Stimulated activated CD8-positive, alpha-beta memory T cell treated with anti-CD3 and anti-CD28 coated beads, Interleukin-15, amount 100 ng/mL, for 48 hours (primary cell): ENCODE results near the gene GNPNAT1.
"Not testable (repeated sequence)": the region's sequence is repeated elsewhere in the genome, so short reads cannot be mapped to it uniquely, and the experiment has no call there.

Experiments used
- DNase-seq, 2 donors: peaks; one replicate each; pipeline ENCODE4 v3.0.0-alpha.2; 2020; ENCODE audit warnings: low read depth in 2 of 2

The GNPNAT1 gene

DNA sequence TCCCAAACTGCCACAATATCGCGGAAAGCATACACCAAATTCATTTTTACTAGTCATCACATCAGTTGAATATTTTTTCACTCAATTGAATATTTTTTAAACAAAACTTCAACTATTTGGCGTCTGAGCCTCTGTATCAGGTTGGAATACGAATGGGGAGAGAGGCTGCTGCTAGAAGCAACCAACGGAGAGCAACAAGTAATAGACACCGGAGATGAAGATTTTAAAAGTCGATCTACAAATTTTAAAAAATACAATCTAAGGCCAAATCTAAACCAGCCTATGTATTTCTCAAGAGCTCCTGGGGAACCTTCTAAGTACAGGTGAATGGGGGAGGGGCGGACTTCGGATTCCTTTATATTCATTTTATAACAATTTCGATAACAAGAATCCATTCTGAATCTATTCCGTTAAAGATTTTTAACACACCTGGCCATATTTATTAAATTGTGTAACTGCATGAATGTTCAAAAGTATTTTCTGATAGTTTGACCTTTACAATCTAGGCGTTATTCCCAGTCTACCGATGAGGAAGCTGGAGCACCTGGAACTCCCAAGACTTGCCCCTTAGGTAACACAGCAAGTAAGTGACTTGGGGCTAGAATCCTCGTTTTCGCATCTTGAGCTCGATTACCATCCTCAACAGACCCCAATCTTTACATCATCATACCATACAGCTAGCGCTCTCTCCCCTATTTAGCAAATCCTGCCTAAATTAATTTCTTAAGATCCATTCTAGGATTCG is 1.2 kb downstream of the GNPNAT1 start:
- no peak for DNase-seq

GRCh38 chr14:52789118-52789517 is 2.3 kb downstream of the GNPNAT1 start:
- DNase-seq: no peak

DNA sequence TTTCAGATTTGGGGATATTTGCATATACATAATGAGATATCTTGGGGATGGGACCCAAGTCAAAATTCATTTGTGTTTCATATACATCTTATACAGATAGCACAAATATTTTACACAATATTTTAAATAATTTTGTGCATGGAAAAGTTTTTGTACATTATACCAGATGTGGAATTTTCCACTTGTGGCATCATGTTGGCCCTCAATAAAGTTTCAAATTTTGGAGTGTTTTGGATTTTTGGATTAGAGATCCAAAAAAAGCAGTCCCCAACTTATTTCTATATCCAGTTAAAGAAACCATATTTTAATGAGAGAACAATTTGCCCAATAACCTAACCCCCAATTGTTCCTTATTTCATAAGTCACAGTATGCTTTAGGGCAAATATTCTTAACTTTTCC is 4.5 kb downstream of the GNPNAT1 start:
- DNase-seq: no peak

DNA sequence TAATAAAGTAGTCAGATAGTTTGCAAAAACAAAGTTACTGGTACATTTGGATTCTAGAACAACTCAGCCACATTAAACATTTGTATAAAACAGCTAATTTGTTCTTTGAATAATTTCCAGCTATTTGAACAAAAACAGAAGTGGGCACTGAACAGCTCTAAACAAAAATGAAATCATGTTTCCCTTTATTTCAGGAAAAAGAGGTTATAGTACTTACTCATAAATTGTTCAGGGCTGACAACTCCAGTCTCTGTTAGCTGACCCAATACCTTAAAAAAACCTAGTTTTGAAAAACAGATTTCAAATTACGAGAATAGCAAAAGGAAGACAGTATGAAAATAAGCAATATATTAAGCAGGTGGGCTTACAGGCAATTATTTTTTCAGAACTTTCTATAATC is 8.2 kb downstream of the GNPNAT1 start:
- no peak for DNase-seq

- DNase-seq: no peak
Observed at GRCh38 chr14:52781629-52782028, 9.8 kb downstream of the GNPNAT1 start.

DNA sequence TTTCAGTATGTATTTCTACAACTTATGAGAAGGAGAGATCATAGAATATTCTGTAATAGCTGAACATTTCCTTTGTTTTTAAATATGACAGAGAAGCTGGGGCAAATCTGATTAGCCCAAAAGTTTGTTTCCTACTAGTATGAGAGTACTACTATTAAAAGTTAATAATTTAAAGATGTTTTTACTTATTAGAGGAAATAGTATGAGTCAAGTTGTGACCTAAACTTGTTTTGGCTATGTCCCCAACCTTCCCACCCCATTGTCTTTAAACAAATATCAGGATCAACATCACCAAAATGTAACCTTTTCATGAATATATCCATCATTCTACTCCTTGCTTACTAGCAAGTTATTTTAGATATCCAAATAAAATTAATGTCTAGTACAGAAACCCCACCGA is 10.5 kb downstream of the GNPNAT1 start:
- no peak for DNase-seq

DNA sequence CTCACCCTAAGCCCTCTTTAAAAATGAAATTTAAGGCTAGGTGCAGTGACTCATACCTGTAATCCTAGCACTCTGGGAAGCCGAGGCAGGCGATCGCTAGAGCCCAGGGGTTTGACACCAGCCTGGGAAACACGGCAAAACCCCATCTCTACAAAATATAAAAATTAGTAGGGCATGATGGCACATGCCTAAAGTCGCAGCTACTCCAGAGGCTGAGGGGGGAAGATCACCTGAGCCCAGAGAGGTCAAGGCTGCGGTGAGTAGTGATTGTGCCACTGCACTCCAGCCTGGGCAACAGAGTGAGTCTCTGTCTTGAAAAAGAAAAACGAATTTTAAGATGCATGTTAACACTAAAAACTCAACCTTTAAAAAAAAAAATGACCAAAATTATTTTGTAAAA is 12.7 kb downstream of the GNPNAT1 start:
- no peak for DNase-seq

DNA sequence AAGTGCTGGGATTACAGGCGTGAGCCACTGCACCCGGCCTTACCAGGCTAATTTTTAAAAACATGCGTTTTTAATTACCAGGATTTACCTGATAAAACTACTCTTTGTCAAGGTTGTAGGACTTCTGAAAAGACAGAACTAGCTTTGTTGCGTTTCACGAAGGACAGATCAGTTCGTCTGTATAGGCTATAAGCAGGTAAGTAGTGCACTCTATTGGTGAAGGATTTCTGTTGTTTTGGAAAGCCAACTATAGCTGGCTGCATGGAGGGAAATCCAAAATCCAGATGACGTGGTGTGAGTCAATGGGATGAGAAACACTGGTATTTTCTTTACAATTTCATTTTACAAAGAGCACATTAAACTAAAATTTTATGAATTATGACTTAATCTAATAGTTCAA is 14.6 kb downstream of the GNPNAT1 start:
- DNase-seq: no peak

DNA sequence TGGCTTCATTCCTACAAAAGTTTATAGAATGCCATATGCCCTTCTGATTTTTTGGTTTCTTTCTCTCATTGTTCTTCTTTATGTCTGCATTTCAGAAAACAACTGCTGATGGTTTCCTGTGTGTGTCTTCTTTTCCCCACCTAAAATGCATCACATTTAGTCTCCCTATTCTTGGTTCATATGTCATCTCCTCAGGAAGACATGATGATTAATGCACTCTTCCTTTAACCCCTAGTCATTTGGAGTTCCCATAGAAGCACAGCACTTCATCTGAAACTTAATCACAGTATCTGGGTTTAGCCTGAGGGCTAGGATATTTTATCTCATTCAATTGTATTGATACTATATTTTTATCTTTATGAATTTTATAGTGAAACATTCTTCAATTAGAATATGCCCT is 21.5 kb downstream of the GNPNAT1 start:
- no peak for DNase-seq

DNA sequence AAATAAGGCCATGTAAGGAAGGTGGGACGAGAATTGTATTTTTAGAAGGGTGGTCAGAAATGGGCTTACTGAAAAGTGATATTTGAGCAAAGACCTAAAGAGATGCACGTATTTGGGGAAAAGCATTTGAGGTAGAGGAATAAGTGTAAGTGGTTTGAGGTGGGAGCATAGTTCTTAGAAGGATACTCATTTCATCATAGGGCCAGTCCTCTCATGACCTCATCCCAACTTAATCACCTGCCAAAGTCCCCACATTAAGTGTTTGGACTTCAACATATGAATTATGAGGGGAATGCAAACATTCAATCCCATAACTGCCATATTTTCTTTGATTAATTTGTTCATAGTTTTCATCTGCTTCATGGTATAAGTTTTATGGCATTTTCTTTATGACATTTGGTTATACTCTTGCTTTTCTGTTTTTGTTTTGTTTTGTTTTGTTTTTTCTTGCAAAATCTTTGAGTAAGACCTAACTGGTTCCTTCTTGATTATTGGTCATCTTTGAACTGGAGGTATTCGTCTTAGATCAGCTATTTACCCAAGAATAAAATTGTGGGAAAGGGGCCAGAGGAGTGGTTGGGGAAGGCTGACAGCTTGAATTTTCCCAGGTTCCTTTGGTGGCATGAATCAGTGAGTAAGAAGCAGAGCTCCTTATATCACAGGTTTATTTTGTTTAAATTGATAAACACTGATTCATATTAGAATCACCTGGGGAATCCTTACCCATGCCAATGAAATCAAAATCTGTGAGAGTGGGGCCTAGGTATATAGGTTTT is 24.2 kb downstream of the GNPNAT1 start:
- no peak for DNase-seq

DNA sequence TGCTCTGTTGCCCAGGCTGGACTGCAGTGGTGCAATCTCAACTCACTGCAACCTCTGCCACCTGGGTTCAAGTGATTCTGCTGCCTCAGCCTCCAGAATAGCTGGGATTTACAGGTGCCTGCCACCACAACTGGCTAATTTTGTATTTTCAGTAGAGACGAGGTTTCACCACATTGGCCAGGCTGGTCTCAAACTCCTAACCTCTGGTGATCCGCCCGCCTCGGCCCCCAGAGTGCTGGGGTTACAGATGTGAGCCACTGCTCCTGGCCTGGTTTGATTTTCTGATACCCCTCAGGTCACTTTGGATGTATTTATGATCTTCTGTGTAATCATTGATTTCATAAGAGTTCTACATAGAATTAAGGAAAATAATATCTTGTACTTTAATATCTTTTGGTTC is 28.5 kb downstream of the GNPNAT1 start:
- not testable (repeated sequence) for DNase-seq

- no peak for DNase-seq
Observed at GRCh38 chr14:52759145-52759544, 32.3 kb downstream of the GNPNAT1 start.

DNA sequence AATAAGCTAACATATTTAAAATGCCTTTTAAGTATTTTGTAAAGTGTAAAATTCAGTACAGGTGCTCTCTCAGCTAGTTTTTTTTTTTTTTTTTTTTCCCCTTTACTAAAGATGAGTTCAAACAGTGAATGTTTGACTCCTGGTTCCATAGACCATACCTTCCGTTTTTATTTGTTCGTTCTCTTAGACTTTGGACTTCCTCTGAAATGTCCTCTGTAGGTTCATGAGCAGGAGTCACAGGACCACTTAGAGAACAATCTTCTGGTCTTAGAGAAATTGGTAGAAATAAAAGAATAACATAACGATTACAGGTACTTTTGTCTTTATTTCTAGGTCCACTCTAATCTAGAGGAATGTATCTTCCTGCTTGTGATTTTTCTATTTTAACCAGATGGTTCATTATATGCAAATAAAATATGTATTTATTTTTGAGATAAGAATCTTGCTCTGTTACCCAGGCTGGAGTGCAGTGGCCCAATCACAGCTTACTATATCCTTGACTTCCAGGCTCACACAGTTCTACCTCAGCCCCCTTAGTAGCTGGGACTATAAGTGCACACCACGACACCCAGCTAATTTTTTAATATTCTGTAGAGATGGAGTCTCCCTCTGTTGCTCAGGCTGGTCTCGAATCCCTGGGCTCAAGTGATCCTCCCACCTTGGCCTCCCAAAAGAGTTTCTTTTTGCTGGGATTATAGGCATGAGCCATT is 35.6 kb downstream of the GNPNAT1 start:
- DNase-seq: no peak

GRCh38 chr14:52748647-52749292 is 42.6 kb downstream of the GNPNAT1 start:
- DNase-seq: no peak

- no peak for DNase-seq
Observed at GRCh38 chr14:52741865-52742264, 49.5 kb downstream of the GNPNAT1 start.

DNA sequence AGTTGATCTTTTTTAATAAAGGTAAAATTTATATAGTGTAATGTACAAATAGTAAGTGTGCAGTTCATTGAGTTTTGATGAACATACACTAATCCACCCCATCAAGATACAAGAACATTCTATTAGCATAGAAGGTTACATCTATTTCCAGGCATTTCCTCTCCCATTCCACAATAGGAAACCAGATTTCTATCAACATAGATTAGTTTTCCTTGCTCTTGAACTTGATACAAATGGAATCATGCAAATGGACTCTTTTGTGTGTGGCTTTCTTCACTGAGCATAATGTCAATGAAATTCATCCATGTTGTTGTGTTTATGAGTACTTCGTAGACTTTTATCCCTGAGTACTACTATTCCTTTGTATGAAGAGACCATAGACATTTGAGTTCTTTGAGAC is 50.7 kb downstream of the GNPNAT1 start:
- no peak for DNase-seq

GRCh38 chr14:52738409-52738808 is 53.0 kb downstream of the GNPNAT1 start:
- no peak for DNase-seq

DNA sequence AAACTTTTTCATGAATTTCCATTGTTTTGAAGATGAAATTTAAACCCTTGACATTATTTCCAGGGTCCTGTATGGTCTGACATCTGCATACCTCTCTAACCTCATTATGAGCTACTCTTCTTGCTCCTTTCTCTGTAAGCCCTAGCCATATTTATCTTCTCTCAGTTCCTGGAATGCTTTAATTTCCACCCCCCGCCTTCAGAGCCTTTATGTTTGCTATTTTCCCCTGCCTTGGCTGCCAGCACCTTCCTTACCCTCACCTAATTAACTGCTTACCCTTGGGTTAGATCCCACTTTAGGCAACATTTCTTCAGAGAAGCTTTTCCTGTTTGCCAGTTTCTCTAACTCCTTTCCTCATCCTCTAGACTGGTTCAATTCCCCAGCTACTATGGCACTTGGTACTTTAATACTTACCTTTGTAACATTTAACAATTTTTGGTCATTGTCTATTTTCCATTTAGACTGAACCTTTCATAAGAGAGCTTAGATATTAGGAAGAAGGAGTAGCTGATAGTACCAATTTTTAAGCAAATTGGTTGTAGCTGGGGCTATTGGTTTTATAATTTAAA is 55.4 kb downstream of the GNPNAT1 start:
- DNase-seq: no peak

DNA sequence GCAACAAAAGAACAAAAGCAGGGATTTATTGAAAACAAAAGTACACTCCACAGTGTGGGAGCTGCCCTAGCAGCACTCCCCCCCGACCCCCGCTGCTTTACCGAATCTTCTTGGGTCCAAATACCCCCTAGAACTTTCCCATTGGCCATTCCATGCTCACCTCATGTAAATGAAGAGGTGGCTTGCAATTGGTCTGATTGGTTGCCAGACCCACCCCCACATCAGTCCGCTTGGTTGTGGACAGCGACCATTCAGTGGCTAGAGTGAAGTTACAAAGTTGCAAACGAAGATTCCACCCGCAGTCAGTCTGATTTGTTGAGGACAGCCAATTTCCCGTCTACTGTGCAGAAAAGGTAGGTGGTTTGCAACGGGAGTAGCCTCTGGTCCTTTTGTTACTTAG is 57.6 kb downstream of the GNPNAT1 start:
- DNase-seq: no peak

DNA sequence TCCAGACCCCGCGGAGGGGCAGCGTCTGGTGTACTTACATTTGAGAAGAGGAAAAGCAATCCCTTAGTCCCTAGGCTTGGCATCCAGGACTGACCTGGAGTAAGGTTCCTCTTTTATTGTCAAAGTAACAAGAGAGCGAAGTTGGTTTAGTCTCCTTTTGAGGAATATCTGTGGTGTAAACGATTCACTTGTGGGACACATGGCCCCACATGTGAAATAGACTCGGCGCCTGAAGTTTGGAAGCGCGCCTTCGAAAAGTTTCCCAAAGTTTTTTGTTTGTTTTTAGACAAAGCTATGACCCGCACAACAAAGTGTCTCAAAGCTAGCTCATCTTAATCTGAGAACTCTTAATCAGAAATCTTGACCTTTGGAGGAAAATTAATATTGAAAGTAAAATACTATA is 60.7 kb downstream of the GNPNAT1 start:
- DNase-seq: no peak

- peak; percentile 99 to 100 for DNase-seq
Observed at GRCh38 chr14:52729925-52730708, 61.3 kb downstream of the GNPNAT1 start, which contains the start of gene STYX. STYX (plus strand) TSS chr14:52730166; CDS start chr14:52730475, 309 bp downstream.
